PFSK-1 (cell line): ENCODE data around the gene PWWP2B.

ENCODE experiments used
- POLR2AphosphoS5 ChIP-seq: IDR thresholded peaks from 2 replicates; pipeline ENCODE4 v1.6.1; 2012; ENCODE audit warnings: low read depth, mild to moderate bottlenecking, control low read depth, low read length, moderate library complexity
- REST ChIP-seq, 2 experiments: IDR thresholded peaks; 2 replicates each; pipeline versions ENCODE4 v1.6.1 to v1.8.0; 2011 to 2012; ENCODE audit warnings: low read depth in 2 of 2, low read length in 2 of 2, control low read depth in 1 of 2, inconsistent platforms in 1 of 2, mild to moderate bottlenecking in 1 of 2, moderate library complexity in 1 of 2; ENCODE audit not compliant: insufficient read depth in 1 of 2
- SIN3A ChIP-seq: IDR thresholded peaks from 2 replicates; pipeline ENCODE4 v1.6.1; 2012; ENCODE audit warnings: mild to moderate bottlenecking, low read length, moderate library complexity, borderline replicate concordance; ENCODE audit not compliant: insufficient read depth
- TAF1 ChIP-seq: IDR thresholded peaks from 2 replicates; pipeline ENCODE4 v1.6.1; 2012; ENCODE audit warnings: low read length, control low read depth, borderline replicate concordance; ENCODE audit not compliant: insufficient read depth

DNA sequence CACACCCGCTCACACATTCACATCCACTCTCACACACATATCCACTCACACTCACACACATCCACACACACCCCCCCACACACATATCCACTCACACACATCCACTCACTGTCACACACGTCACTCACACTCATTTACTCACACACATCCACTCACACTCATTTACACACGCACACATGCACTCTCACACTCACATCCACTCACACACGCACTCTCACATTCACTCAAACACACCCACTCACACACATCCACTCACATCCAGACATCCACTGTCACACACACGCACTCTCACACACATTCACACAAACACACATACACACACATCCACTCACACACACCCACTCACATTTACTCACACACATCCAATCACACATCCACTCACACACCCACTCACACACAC, 18.3 kb downstream of the PWWP2B start:
- TF ChIP-seq REST (IDR thresholded peaks at IDR 0.05; ENCODE audit: insufficient read depth in 1 of 2, low read depth in 2 of 2, low read length in 2 of 2) (no peak), TAF1 (no peak), SIN3A (no peak), POLR2AphosphoS5 (no peak)
